HCT116 (cell line): Measurements from ENCODE around the gene CDH5. TPM values are rescaled to one million over a fixed set of nuclear protein-coding genes. Genes with fewer than 3 reads are reported as not detected.

ENCODE experiments used
- ATAC-seq: fragments of 200-7000 bp; cut with Tn5 transposase; 2 replicates; pipeline ENCODE4 v1.9.1; 2020; ENCODE audit warnings: mild to moderate bottlenecking, moderate library complexity
- BruUV-seq: library from RNA; stranded (reverse); fragments of 400-500 nt; replicated peaks from 2 replicates; lab custom pipeline; 2021; lab: Mats Ljungman, UMichigan
- CTCF ChIA-PET: fragments of 300-600 bp; sonication (Branson Sonifier 250); formaldehyde crosslinking; loops from one replicate; lab custom pipeline; 2021; ENCODE audit warnings: antibody characterized with exemption; lab: Charles Lee
- POLR2A ChIA-PET: fragments of 300-600, 350-600 bp; sonication (Branson Sonifier 250); formaldehyde crosslinking; loops from one replicate; lab custom pipeline; 2021; ENCODE audit warnings: antibody characterized with exemption; lab: Charles Lee
- RAD21 ChIA-PET, 2 experiments: fragments of 300-600 bp; sonication (Branson Sonifier 250); formaldehyde crosslinking; loops; one replicate each; lab custom pipeline; 2023; ENCODE audit warnings: low total read pairs in 2 of 2; ENCODE audit not compliant: uncharacterized antibody in 2 of 2, unreplicated experiment in 2 of 2, low non-redundant PET in 1 of 2; lab: Charles Lee
- DNase-seq: peaks from one replicate; pipeline ENCODE4 v3.0.0-alpha.2; 2010; ENCODE audit warnings: low read depth, low spot score
- H2AFZ ChIP-seq: fragments of 200-600 bp; shearing (Covaris generic), sonication (generic); 2 replicates; pipeline ENCODE4 v1.6.1; 2017; ENCODE audit warnings: low read depth, mixed run types, mixed read lengths, antibody characterized with exemption, low read length; ENCODE audit not compliant: poor library complexity, severe bottlenecking
- H3K27ac ChIP-seq: 2 replicates; pipeline ENCODE4 v1.5.1; 2012; ENCODE audit warnings: low read depth, low read length
- H3K27me3 ChIP-seq: fragments of 200-600 bp; sonication (generic); 2 replicates; pipeline ENCODE4 v1.6.1; 2016; ENCODE audit warnings: mixed run types, low read length, mixed read lengths; ENCODE audit not compliant: insufficient read depth
- H3K36me3 ChIP-seq, 2 experiments: fragments of 200-500 bp in 1 of 2; fragments of 200-600 bp in 1 of 2; sonication (Bioruptor generic) in 1 of 2; sonication (generic) in 1 of 2; 2 replicates each; pipeline versions ENCODE4 v1.5.1 to v1.6.1; 2014 to 2016; ENCODE audit warnings: low read length in 2 of 2, inconsistent platforms in 1 of 2, mixed read lengths in 1 of 2, mixed run types in 1 of 2; ENCODE audit not compliant: insufficient read depth in 2 of 2, control insufficient read depth in 1 of 2
- H3K4me1 ChIP-seq, 2 experiments: fragments of 200-600 bp in 1 of 2; sonication (generic) in 1 of 2; 2 replicates each; pipeline versions ENCODE4 v1.5.1 to v1.6.1; 2012 to 2017; ENCODE audit warnings: low read length in 2 of 2, inconsistent platforms in 1 of 2, mild to moderate bottlenecking in 1 of 2, mixed read lengths in 1 of 2, mixed run types in 1 of 2, moderate library complexity in 1 of 2; ENCODE audit not compliant: insufficient read depth in 2 of 2, control insufficient read depth in 1 of 2
- H3K4me2 ChIP-seq: fragments of 200-600 bp; sonication (generic); 2 replicates; pipeline ENCODE4 v1.6.1; 2017; ENCODE audit warnings: mixed run types, low read length, mixed read lengths
- H3K4me3 ChIP-seq, 2 experiments: fragments of 200-600 bp in 1 of 2; sonication (generic) in 1 of 2; replicated peaks in 1 of 2; 2 replicates each; pipeline ENCODE4 v1.5.1; 2011 to 2016; ENCODE audit warnings: low read length in 2 of 2, control low read depth in 1 of 2, low read depth in 1 of 2, mild to moderate bottlenecking in 1 of 2, mixed read lengths in 1 of 2, mixed run types in 1 of 2
- H3K79me2 ChIP-seq: fragments of 200-600 bp; sonication (generic); 2 replicates; pipeline ENCODE4 v1.6.1; 2017; ENCODE audit warnings: mild to moderate bottlenecking, mixed run types, low read length, moderate library complexity, mixed read lengths; ENCODE audit not compliant: insufficient read depth
- H3K9ac ChIP-seq: fragments of 200-600 bp; sonication (generic); 2 replicates; pipeline ENCODE4 v1.6.1; 2016; ENCODE audit warnings: low read length, mixed read lengths
- H3K9me2 ChIP-seq: fragments of 200-600 bp; sonication (generic), shearing (Covaris generic); 2 replicates; pipeline ENCODE4 v1.6.1; 2017; ENCODE audit warnings: mixed run types, mild to moderate bottlenecking, moderate library complexity; ENCODE audit not compliant: insufficient read depth
- H3K9me3 ChIP-seq, 2 experiments: fragments of 200-500 bp in 1 of 2; fragments of 200-600 bp in 1 of 2; sonication (Bioruptor generic) in 1 of 2; sonication (generic) in 1 of 2; 2 replicates each; pipeline ENCODE4 v1.6.1; 2014 to 2017; ENCODE audit warnings: low read length in 2 of 2, mixed read lengths in 2 of 2, inconsistent platforms in 1 of 2, low read depth in 1 of 2, mild to moderate bottlenecking in 1 of 2, mixed run types in 1 of 2, moderate library complexity in 1 of 2; ENCODE audit not compliant: control insufficient read depth in 1 of 2, insufficient read depth in 1 of 2
- H4K20me1 ChIP-seq: fragments of 200-600 bp; sonication (generic), shearing (Covaris generic); 2 replicates; pipeline ENCODE4 v1.6.1; 2017; ENCODE audit warnings: mixed run types, mild to moderate bottlenecking, moderate library complexity; ENCODE audit not compliant: insufficient read depth
- CEBPB ChIP-seq: IDR thresholded peaks from 2 replicates; pipeline ENCODE4 v1.6.1; 2012; ENCODE audit warnings: low read depth
- ELF1 ChIP-seq: IDR thresholded peaks from 2 replicates; pipeline ENCODE4 v1.6.1; 2012; ENCODE audit warnings: low read depth, borderline replicate concordance
- EZH2phosphoT487 ChIP-seq: fragments of 200-600 bp; IDR thresholded peaks from 2 replicates; pipeline ENCODE4 v1.6.1; 2018; ENCODE audit warnings: antibody characterized with exemption, borderline replicate concordance
- POLR2A ChIP-seq: IDR thresholded peaks from 2 replicates; pipeline ENCODE4 v1.7.0; 2011; ENCODE audit warnings: borderline replicate concordance; ENCODE audit not compliant: insufficient read depth, insufficient read length; ENCODE audit errors: extremely low read depth
- POLR2AphosphoS5 ChIP-seq: IDR thresholded peaks from 2 replicates; pipeline ENCODE4 v1.6.1; 2011; ENCODE audit warnings: mild to moderate bottlenecking, low read depth, low read length, moderate library complexity
- RAD21 ChIP-seq: IDR thresholded peaks from 2 replicates; pipeline ENCODE4 v1.6.1; 2012; ENCODE audit warnings: low read depth, mild to moderate bottlenecking
- SP1 ChIP-seq: IDR thresholded peaks from 2 replicates; pipeline ENCODE4 v1.6.1; 2012; ENCODE audit warnings: low read depth
- TCF7L2 ChIP-seq: IDR thresholded peaks from 2 replicates; pipeline ENCODE4 v1.7.0; 2011; ENCODE audit warnings: borderline replicate concordance, inconsistent platforms; ENCODE audit not compliant: insufficient read depth, insufficient read length; ENCODE audit errors: extremely low read depth
- ZBTB33 ChIP-seq: IDR thresholded peaks from 2 replicates; pipeline ENCODE4 v1.6.1; 2011; ENCODE audit warnings: mild to moderate bottlenecking, low read length, moderate library complexity; ENCODE audit not compliant: insufficient replicate concordance; ENCODE audit errors: extremely low read depth
- intact Hi-C: fragments of 100-400 bp; cut with micrococcal nuclease; formaldehyde crosslinking; loops from 2 replicates; pipeline ENCODE4 v1.10.0; 2022
- total RNA-seq: library from RNA; stranded (reverse); gene quantifications from one replicate; pipeline ENCODE4 v1.2.1, GENCODE V29; 2021; ENCODE audit not compliant: unreplicated experiment
- TF ChIP-seq, protein P1 (sequence below), 3 experiments: fragments of 200-600 bp in 1 of 3; sonication (generic) in 1 of 3; IDR thresholded peaks in 2 of 3; conservative IDR thresholded peaks in 1 of 3; 2 replicates each; pipeline ENCODE4 v1.5.1; 2012 to 2017; ENCODE audit warnings: low read depth in 2 of 3, low read length in 2 of 3, antibody characterized with exemption in 1 of 3, borderline replicate concordance in 1 of 3, control low read depth in 1 of 3, mild to moderate bottlenecking in 1 of 3, mixed read lengths in 1 of 3, mixed run types in 1 of 3, moderate library complexity in 1 of 3; ENCODE audit not compliant: insufficient read depth in 1 of 3
- TF ChIP-seq, protein P2 (sequence below): IDR thresholded peaks from 2 replicates; pipeline ENCODE4 v1.6.1; 2012
- TF ChIP-seq, protein P3 (sequence below): IDR thresholded peaks from 2 replicates; pipeline ENCODE4 v1.6.1; 2012; ENCODE audit warnings: low read depth

CDH5 gene
- total RNA-seq, 1 experiment from 2014 or later: 0.15 TPM

DNA sequence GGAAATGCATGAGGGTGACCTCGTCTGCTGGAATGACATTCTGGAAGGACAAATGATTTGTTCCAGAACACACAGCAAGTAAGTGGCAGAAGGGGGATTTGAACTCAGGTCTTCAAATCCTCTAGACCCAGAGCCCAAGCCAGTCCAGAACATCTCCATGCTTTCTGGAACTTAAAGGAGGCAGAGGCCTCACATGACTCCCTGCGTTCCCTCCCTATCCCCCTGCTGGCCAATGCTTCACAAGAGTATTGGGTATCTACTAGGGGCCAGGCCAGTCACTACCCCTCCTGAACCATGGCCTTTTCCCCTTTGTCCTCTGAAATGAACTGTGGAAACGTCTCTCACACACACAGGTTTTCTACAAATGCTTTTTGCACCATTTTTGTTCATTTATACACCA is 53.0 kb downstream of the CDH5 start:
- H3K4me1 ChIP-seq: peaks cover 0 to 7% of the 10 kb centered on the region in 2 experiments; a peak in 1 of 4 replicates
- peak; percentile 80 for ATAC-seq
- intact Hi-C loops: no loop called here
- DNase-seq: no peak
- H4K20me1 ChIP-seq: no peaks in the 10 kb centered on the region
- RAD21 ChIA-PET: no interaction called here
- H3K4me3 ChIP-seq: no peak overlapping the region
- H2AFZ ChIP-seq: no peak overlapping the region
- H3K9me2 ChIP-seq: no peaks in the 10 kb centered on the region
- POLR2A ChIA-PET: no interaction called here
- no peaks in the 10 kb centered on the region for H3K36me3 ChIP-seq
- no peak overlapping the region for H3K27ac ChIP-seq
- H3K9me3 ChIP-seq: no peaks in the 10 kb centered on the region
- H3K79me2 ChIP-seq: no peaks in the 10 kb centered on the region
- no TSS peak for BruUV-seq
- no peaks in the 10 kb centered on the region for H3K27me3 ChIP-seq
- TF ChIP-seq CEBPB (no peak), ELF1 (no peak), POLR2A (no peak), TCF7L2 (no peak), SP1 (no peak)
- TF ChIP-seq, protein P1, sequence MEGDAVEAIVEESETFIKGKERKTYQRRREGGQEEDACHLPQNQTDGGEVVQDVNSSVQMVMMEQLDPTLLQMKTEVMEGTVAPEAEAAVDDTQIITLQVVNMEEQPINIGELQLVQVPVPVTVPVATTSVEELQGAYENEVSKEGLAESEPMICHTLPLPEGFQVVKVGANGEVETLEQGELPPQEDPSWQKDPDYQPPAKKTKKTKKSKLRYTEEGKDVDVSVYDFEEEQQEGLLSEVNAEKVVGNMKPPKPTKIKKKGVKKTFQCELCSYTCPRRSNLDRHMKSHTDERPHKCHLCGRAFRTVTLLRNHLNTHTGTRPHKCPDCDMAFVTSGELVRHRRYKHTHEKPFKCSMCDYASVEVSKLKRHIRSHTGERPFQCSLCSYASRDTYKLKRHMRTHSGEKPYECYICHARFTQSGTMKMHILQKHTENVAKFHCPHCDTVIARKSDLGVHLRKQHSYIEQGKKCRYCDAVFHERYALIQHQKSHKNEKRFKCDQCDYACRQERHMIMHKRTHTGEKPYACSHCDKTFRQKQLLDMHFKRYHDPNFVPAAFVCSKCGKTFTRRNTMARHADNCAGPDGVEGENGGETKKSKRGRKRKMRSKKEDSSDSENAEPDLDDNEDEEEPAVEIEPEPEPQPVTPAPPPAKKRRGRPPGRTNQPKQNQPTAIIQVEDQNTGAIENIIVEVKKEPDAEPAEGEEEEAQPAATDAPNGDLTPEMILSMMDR (IDR thresholded peaks at IDR 0.05 in 2 of 3, conservative IDR thresholded peaks at IDR 0.05 in 1 of 3; ENCODE audit: borderline replicate concordance in 1 of 3, insufficient read depth in 1 of 3, low read depth in 2 of 3, low read length in 2 of 3): peak in 2 of 3 experiments; percentile 35 to 38; a peak in 4 of 6 replicates
- TF ChIP-seq, protein P2, sequence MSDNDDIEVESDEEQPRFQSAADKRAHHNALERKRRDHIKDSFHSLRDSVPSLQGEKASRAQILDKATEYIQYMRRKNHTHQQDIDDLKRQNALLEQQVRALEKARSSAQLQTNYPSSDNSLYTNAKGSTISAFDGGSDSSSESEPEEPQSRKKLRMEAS: no peak
- no peak overlapping the region for H3K4me2 ChIP-seq
- H3K9ac ChIP-seq: no peak overlapping the region
- CTCF ChIA-PET: no interaction called here

- POLR2A ChIA-PET: no interaction called here
- Histone ChIP-seq H3K79me2 (no peaks in the 10 kb centered on the region), H3K36me3 (no peaks in the 10 kb centered on the region), H3K9ac (no peak overlapping the region), H3K4me3 (no peak overlapping the region), H3K27me3 (no peaks in the 10 kb centered on the region), H3K9me2 (no peaks in the 10 kb centered on the region), H3K4me1 (peaks cover 0 to 7% of the 10 kb centered on the region in 2 experiments; a peak in 1 of 4 replicates), H3K27ac (no peak overlapping the region), H2AFZ (no peak overlapping the region), H3K4me2 (no peak overlapping the region), H4K20me1 (no peaks in the 10 kb centered on the region), H3K9me3 (no peaks in the 10 kb centered on the region)
- no TSS peak for BruUV-seq
- RAD21 ChIA-PET: no interaction called here
- ATAC-seq (no peak), DNase-seq (no peak)
- CTCF ChIA-PET: no interaction called here
- intact Hi-C loops: no loop called here
- TF ChIP-seq RAD21 (no peak), ZBTB33 (no peak), EZH2phosphoT487 (no peak), POLR2AphosphoS5 (no peak)
- TF ChIP-seq, protein P2: no peak
- TF ChIP-seq, protein P3, sequence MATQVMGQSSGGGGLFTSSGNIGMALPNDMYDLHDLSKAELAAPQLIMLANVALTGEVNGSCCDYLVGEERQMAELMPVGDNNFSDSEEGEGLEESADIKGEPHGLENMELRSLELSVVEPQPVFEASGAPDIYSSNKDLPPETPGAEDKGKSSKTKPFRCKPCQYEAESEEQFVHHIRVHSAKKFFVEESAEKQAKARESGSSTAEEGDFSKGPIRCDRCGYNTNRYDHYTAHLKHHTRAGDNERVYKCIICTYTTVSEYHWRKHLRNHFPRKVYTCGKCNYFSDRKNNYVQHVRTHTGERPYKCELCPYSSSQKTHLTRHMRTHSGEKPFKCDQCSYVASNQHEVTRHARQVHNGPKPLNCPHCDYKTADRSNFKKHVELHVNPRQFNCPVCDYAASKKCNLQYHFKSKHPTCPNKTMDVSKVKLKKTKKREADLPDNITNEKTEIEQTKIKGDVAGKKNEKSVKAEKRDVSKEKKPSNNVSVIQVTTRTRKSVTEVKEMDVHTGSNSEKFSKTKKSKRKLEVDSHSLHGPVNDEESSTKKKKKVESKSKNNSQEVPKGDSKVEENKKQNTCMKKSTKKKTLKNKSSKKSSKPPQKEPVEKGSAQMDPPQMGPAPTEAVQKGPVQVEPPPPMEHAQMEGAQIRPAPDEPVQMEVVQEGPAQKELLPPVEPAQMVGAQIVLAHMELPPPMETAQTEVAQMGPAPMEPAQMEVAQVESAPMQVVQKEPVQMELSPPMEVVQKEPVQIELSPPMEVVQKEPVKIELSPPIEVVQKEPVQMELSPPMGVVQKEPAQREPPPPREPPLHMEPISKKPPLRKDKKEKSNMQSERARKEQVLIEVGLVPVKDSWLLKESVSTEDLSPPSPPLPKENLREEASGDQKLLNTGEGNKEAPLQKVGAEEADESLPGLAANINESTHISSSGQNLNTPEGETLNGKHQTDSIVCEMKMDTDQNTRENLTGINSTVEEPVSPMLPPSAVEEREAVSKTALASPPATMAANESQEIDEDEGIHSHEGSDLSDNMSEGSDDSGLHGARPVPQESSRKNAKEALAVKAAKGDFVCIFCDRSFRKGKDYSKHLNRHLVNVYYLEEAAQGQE: no peak
Observed at GRCh38 chr16:66420396-66420795, 53.9 kb downstream of the CDH5 start.
